Coronary artery (tissue), 2 donors: ENCODE measurements around the gene ARHGAP23.
A peak's percentile ranks its signal among the peaks of the same experiment; 100 is the strongest.

Experiments
- DNase-seq: peaks from one replicate; pipeline ENCODE4 v3.0.0-alpha.2; 2017; ENCODE audit warnings: low spot score
- H3K27ac ChIP-seq, 2 donors: fragments of 200-600 bp; sonication (generic); one replicate each; pipeline ENCODE4 v1.5.1; 2016 to 2019
- H3K4me3 ChIP-seq: fragments of 200-600 bp; sonication (generic); 2 replicates; pipeline ENCODE4 v1.5.1; 2016; ENCODE audit warnings: mild to moderate bottlenecking, moderate library complexity
- TF ChIP-seq, protein P1 (sequence below): fragments of 200-600 bp; sonication (generic); IDR thresholded peaks from one replicate; pipeline ENCODE4 v1.5.1; 2019; ENCODE audit warnings: antibody characterized with exemption

The ARHGAP23 gene

GRCh38 chr17:38455288-38455915 lies 27.1 kb downstream of the ARHGAP23 start:
- peak overlapping the region; percentile 81 to 96 for H3K27ac ChIP-seq
- H3K4me3 ChIP-seq = peak overlapping the region; percentile 73
- TF ChIP-seq, protein P1, sequence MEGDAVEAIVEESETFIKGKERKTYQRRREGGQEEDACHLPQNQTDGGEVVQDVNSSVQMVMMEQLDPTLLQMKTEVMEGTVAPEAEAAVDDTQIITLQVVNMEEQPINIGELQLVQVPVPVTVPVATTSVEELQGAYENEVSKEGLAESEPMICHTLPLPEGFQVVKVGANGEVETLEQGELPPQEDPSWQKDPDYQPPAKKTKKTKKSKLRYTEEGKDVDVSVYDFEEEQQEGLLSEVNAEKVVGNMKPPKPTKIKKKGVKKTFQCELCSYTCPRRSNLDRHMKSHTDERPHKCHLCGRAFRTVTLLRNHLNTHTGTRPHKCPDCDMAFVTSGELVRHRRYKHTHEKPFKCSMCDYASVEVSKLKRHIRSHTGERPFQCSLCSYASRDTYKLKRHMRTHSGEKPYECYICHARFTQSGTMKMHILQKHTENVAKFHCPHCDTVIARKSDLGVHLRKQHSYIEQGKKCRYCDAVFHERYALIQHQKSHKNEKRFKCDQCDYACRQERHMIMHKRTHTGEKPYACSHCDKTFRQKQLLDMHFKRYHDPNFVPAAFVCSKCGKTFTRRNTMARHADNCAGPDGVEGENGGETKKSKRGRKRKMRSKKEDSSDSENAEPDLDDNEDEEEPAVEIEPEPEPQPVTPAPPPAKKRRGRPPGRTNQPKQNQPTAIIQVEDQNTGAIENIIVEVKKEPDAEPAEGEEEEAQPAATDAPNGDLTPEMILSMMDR = no peak
- no peak for DNase-seq

- H3K4me3 ChIP-seq = no peak overlapping the region
- no peak for DNase-seq
- TF ChIP-seq, protein P1 = no peak
- H3K27ac ChIP-seq = peak overlapping the region; percentile 81 to 96
Measured at GRCh38 chr17:38456031-38456815, 28.0 kb downstream of the ARHGAP23 start.

DNA sequence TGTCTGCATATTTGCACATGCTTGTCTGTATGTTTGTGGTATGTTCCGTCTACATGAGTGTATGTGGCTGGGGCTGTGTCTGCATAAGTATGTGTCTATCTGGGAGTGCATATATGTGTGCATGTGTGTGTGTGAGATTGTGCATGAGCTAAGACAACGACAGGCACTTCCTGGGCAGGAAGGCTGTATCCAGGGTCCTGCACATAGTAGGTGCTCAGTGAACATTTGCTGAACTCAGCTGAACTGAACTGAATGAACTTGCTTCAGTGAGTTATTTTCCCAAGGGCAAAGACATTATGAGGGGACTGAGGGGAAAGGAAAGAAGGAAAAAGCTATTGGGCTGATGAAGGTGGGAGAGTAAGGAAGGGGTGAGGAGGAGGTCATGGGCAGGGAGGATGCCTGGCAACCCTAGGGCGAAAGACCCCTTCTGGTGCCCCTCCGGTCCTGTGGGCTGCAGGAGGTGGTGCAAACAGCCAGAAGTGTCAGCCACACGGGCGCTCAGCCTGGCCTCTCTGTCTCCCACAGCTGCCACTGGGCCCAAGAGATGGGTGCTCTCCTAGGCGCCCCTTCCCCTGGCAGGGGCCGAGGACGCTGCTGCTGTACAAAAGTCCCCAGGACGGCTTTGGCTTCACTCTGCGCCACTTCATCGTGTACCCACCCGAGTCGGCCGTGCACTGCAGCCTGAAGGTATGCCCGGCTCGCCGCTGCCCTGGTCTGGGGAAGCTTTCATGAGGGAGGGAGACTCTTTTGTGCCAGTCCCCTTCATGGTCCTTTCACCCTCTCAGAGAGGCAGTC lies 29.5 kb downstream of the ARHGAP23 start:
- no peak overlapping the region for H3K4me3 ChIP-seq
- no peak for DNase-seq
- H3K27ac ChIP-seq = no peak overlapping the region
- TF ChIP-seq, protein P1 = no peak

DNA sequence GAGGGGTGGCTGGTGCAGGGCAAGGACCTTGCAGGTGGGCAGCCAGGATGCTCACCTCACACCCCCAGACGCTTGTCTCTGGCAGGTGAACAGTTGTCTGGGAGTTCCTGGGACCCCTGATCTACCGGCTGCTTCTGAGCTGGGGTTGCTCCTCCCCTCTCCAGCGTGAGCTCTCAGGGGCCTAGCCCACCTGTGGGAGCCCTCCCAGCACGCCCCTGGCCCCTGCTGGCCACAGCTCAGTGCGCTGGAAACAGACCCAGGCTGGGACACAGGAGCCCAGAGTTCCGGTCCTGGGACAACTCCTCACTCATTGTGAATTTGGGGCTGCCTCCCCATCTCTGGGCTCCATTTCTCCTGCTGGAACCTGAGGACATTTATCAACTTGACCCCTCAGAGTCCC lies 30.3 kb downstream of the ARHGAP23 start:
- no peak overlapping the region for H3K4me3 ChIP-seq
- peak overlapping the region in 1 of 2 donors; percentile 4 for H3K27ac ChIP-seq
- TF ChIP-seq, protein P1 = no peak
- no peak for DNase-seq

DNA sequence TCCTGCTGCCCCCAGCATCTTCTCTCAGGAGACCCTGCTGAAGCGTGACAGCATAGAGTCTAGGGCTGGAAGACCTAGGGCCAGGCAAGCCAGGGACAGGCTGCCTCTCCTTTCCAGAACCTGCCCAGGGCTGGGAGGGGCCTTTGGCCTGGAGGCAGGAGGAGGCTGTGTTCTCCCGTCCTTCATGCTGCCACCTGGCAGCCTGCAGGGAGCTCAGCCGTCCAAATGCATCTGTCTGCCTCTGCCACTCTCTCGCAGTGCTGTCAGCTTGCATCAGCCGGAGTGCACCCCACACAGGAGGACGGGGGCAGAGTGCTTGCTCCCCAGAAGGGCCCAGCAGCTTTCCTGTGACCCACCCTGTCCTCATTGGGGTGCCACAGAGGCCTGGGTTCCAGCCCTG lies 31.3 kb downstream of the ARHGAP23 start:
- Histone ChIP-seq H3K27ac (peak overlapping the region in 1 of 2 donors; percentile 41), H3K4me3 (no peak overlapping the region)
- no peak for DNase-seq
- TF ChIP-seq, protein P1 = no peak

- H3K27ac ChIP-seq = peak overlapping the region in 1 of 2 donors; percentile 41
- DNase-seq = no peak
- TF ChIP-seq, protein P1 = no peak
- no peak overlapping the region for H3K4me3 ChIP-seq
Measured at GRCh38 chr17:38460082-38460715, 31.9 kb downstream of the ARHGAP23 start.
